RWPE2 (cell line): ENCODE results near the gene HIKESHI.

Experiments
- ATAC-seq: fragments of 200-7000 bp; cut with Tn5 transposase; 3 replicates; pipeline ENCODE4 v1.9.1; 2021; ENCODE audit warnings: low read depth
- DNase-seq: peaks from one replicate; pipeline ENCODE4 v3.0.0-alpha.2; 2020; ENCODE audit warnings: low spot score
- H3K27ac ChIP-seq: fragments of 450-650 bp; 2 replicates; pipeline ENCODE4 v1.5.1; 2017; ENCODE audit warnings: mild to moderate bottlenecking; ENCODE audit not compliant: poor library complexity, severe bottlenecking
- H3K27me3 ChIP-seq: fragments of 250-450 bp; sonication (Bioruptor Pico); 2 replicates; pipeline ENCODE4 v1.5.1; 2021; ENCODE audit warnings: mild to moderate bottlenecking, moderate library complexity; ENCODE audit not compliant: insufficient read depth, poor library complexity, severe bottlenecking
- H3K36me3 ChIP-seq: fragments of 250-450 bp; sonication (Bioruptor Pico); 2 replicates; pipeline ENCODE4 v1.5.1; 2020; ENCODE audit warnings: low read depth, mild to moderate bottlenecking, moderate library complexity
- H3K4me1 ChIP-seq: fragments of 250-450 bp; sonication (Bioruptor Pico); 2 replicates; pipeline ENCODE4 v1.5.1; 2021; ENCODE audit warnings: mild to moderate bottlenecking, moderate library complexity; ENCODE audit not compliant: insufficient read depth, poor library complexity, severe bottlenecking
- H3K4me3 ChIP-seq: fragments of 250-450 bp; sonication (Bioruptor Pico); 2 replicates; pipeline ENCODE4 v1.5.1; 2021; ENCODE audit warnings: mild to moderate bottlenecking, moderate library complexity; ENCODE audit not compliant: severe bottlenecking
- H3K9me3 ChIP-seq: fragments of 250-450 bp; sonication (Bioruptor Pico); 2 replicates; pipeline ENCODE4 v1.5.1; 2021; ENCODE audit warnings: mild to moderate bottlenecking, moderate library complexity; ENCODE audit not compliant: severe bottlenecking
- TF ChIP-seq, protein P1 (sequence below): fragments of 450-650 bp; IDR thresholded peaks from one replicate; pipeline ENCODE4 v1.5.1; 2017; ENCODE audit warnings: mild to moderate bottlenecking, moderate library complexity; ENCODE audit not compliant: poor library complexity, severe bottlenecking

Gene HIKESHI

DNA sequence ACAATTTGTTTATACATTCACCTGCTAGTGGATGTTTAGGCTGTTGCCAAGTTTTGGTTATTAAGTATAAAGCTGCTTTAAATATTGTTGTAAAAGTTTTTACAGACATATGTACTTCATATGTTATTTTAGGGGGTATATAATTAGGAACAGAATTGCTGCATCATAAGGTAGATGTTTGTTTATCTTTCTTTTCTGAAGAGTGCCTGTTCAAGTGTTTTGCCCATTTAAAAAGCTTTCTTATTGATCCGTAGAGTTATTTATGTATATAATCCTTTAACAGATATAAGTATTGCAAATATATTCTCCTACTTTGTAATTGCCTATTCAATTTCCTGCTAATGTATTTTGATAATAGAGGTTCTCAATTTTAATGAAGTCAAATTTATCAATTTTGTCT lies 61.4 kb downstream of the HIKESHI start:
- no peak for DNase-seq
- H3K4me1 ChIP-seq: no peaks in the 10 kb centered on the region
- H3K27me3 ChIP-seq: no peaks in the 10 kb centered on the region
- no peak overlapping the region for H3K27ac ChIP-seq
- no peaks in the 10 kb centered on the region for H3K9me3 ChIP-seq
- TF ChIP-seq, protein P1, sequence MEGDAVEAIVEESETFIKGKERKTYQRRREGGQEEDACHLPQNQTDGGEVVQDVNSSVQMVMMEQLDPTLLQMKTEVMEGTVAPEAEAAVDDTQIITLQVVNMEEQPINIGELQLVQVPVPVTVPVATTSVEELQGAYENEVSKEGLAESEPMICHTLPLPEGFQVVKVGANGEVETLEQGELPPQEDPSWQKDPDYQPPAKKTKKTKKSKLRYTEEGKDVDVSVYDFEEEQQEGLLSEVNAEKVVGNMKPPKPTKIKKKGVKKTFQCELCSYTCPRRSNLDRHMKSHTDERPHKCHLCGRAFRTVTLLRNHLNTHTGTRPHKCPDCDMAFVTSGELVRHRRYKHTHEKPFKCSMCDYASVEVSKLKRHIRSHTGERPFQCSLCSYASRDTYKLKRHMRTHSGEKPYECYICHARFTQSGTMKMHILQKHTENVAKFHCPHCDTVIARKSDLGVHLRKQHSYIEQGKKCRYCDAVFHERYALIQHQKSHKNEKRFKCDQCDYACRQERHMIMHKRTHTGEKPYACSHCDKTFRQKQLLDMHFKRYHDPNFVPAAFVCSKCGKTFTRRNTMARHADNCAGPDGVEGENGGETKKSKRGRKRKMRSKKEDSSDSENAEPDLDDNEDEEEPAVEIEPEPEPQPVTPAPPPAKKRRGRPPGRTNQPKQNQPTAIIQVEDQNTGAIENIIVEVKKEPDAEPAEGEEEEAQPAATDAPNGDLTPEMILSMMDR: no peak
- no peaks in the 10 kb centered on the region for H3K36me3 ChIP-seq
- no peak overlapping the region for H3K4me3 ChIP-seq
- ATAC-seq: no peak

DNA sequence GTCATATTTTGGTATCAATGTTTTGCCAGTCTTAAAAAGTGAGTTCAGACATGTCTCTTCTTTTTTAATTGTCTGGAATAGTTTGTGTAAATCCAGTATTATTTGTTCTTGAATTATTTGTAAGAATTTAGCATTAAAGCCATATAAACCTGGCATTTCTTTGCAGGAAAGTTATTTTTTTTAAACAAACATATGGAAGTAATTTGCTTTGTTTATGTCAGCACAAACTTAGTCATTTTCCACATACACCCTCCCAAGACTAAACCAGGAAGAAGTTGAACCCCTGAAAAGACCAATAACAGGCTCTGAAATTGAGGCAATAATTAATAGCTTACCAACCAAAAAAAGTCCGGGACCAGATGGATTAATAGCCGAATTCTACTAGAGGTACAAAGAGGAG lies 63.5 kb downstream of the HIKESHI start:
- Histone ChIP-seq H3K27ac (no peak overlapping the region), H3K4me1 (peaks cover under 1% of the 10 kb centered on the region), H3K4me3 (no peak overlapping the region), H3K27me3 (no peaks in the 10 kb centered on the region), H3K9me3 (no peaks in the 10 kb centered on the region), H3K36me3 (no peaks in the 10 kb centered on the region)
- TF ChIP-seq, protein P1: no peak
- DNase-seq (no peak), ATAC-seq (no peak)

DNA sequence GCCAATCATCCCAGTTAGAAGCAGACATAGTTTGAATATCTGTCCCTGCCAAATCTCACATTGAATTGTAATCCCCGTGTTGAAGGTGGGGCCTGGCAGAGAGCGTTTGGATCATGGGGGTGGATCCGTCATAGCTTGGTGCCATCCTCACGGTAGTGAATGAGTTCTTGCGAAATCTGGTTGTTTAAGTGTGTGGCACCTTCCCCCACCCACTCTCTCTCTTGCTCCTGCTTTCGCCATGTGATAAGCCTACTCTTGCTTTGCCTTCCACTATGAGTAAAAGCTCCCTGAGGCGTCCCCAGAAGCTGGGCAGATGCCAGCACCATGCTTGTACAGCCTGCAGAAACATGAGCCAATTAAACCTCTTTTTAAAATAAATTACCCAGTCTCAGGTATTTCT lies 67.6 kb downstream of the HIKESHI start:
- Histone ChIP-seq H3K36me3 (no peaks in the 10 kb centered on the region), H3K4me3 (no peak overlapping the region), H3K4me1 (peaks cover 28% of the 10 kb centered on the region), H3K27me3 (no peaks in the 10 kb centered on the region), H3K9me3 (no peaks in the 10 kb centered on the region), H3K27ac (no peak overlapping the region)
- DNase-seq (no peak), ATAC-seq (no peak)
- TF ChIP-seq, protein P1: no peak

DNA sequence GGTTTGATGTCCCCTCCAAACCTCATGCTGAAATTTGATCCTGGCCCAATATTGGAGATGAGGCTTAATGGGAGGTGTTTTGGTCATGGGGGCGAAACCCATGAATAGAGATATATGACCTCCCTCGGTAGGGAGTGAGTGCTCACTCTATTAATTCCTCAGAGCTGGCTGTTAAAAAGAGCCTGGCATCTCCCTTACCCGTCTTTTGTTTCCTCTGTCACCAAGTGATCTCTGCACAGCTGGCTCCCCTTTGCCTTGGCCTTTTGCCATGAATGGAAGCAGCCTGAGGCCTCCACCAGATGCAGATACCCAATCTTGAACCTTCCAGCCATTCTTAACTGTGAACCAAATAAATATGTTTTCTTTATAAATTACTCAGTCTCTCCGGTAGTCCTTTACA lies 68.1 kb downstream of the HIKESHI start:
- Histone ChIP-seq H3K27me3 (no peaks in the 10 kb centered on the region), H3K36me3 (no peaks in the 10 kb centered on the region), H3K4me1 (peaks cover 28% of the 10 kb centered on the region), H3K4me3 (no peak overlapping the region), H3K27ac (peak overlapping the region; percentile 57), H3K9me3 (no peaks in the 10 kb centered on the region)
- no peak for DNase-seq
- TF ChIP-seq, protein P1: no peak
- ATAC-seq: no peak

DNA sequence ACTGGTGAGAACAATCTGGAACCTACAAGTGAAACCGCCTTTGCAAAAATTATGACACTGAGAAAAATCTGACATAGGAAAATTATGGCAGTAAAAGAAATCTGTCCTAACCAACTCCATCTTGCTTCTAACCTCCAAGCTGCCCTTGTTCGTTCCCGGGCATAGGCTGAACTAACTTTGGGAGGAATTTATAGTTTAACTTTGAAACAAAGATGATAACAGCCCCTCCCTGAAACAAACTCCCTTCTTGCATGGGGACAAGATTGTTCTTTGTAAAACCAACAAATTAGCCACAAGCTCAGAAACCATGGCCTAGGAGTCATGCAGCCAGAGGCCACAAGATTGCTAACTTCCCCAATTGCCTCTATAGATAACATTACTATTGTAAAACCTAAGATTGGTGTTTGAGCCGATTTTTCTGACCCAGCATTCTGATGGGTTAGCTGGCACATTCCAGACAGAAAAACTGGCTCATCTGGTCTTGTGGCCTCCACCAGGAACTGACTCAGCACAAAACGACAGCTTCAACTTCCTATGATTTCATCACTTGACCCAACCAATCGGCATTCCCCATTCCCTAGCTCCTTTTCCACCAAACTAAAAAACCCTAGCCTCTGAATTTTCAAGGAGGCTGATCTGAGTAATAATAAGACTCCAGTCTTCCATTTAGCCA lies 69.0 kb downstream of the HIKESHI start:
- ATAC-seq: peak; percentile 83
- TF ChIP-seq, protein P1: no peak
- H3K27ac ChIP-seq: peak overlapping the region; percentile 57
- peaks cover 28% of the 10 kb centered on the region for H3K4me1 ChIP-seq
- no peaks in the 10 kb centered on the region for H3K9me3 ChIP-seq
- no peaks in the 10 kb centered on the region for H3K27me3 ChIP-seq
- H3K36me3 ChIP-seq: no peaks in the 10 kb centered on the region
- no peak overlapping the region for H3K4me3 ChIP-seq
- DNase-seq: no peak
